WERI-Rb-1 (cell line): ENCODE measurements around the gene BAHD1.

Experiments
- DNase-seq: peaks from one replicate; pipeline ENCODE4 v3.0.0-alpha.2; 2020
- H3K27ac ChIP-seq: fragments of 250-450 bp; sonication (Bioruptor Pico); 2 replicates; pipeline ENCODE4 v1.5.1; 2020; ENCODE audit warnings: mild to moderate bottlenecking, moderate library complexity
- H3K27me3 ChIP-seq: fragments of 250-450 bp; sonication (Bioruptor Pico); 2 replicates; pipeline ENCODE4 v1.5.1; 2021; ENCODE audit warnings: mild to moderate bottlenecking, low read depth, moderate library complexity; ENCODE audit not compliant: insufficient read depth, severe bottlenecking
- H3K36me3 ChIP-seq: fragments of 250-450 bp; sonication (Bioruptor Pico); 2 replicates; pipeline ENCODE4 v1.5.1; 2020; ENCODE audit warnings: mild to moderate bottlenecking, moderate library complexity
- H3K4me3 ChIP-seq: 2 replicates; pipeline ENCODE4 v1.5.1; 2011; ENCODE audit warnings: low read depth, mild to moderate bottlenecking, control low read depth, low read length
- H3K9me3 ChIP-seq: fragments of 250-450 bp; sonication (Bioruptor Pico); 2 replicates; pipeline ENCODE4 v1.5.1; 2021; ENCODE audit warnings: mild to moderate bottlenecking, moderate library complexity; ENCODE audit not compliant: severe bottlenecking
- TF ChIP-seq, protein P1 (sequence below): IDR thresholded peaks from 2 replicates; pipeline ENCODE4 v1.5.1; 2011; ENCODE audit warnings: low read depth, mild to moderate bottlenecking, control low read depth, inconsistent platforms, low read length

BAHD1 gene

DNA sequence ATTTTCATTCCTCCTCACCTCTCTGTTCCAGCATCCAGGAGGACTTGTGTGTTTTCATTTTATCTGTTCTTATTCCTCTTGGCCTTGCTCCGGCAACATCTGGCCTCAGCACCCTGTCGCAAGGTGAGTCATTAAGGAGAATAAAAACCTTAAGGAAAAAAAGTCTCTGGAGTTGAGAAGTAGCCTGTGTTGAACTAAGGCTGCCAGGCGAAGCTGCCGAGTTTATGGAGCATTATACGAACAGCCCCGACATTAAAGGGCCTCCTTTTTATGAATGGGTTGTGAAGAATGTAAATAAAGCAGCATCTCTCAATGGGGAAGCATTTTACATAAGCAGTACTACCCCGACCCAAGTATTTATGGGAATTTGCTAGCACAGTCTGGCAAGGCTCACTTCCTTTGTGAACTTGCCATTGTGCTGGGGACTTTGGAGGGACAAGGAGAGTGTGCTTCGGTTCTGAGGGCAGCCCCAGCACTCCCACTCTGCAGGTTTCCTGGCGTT, 4.7 kb downstream of the BAHD1 start:
- TF ChIP-seq, protein P1, sequence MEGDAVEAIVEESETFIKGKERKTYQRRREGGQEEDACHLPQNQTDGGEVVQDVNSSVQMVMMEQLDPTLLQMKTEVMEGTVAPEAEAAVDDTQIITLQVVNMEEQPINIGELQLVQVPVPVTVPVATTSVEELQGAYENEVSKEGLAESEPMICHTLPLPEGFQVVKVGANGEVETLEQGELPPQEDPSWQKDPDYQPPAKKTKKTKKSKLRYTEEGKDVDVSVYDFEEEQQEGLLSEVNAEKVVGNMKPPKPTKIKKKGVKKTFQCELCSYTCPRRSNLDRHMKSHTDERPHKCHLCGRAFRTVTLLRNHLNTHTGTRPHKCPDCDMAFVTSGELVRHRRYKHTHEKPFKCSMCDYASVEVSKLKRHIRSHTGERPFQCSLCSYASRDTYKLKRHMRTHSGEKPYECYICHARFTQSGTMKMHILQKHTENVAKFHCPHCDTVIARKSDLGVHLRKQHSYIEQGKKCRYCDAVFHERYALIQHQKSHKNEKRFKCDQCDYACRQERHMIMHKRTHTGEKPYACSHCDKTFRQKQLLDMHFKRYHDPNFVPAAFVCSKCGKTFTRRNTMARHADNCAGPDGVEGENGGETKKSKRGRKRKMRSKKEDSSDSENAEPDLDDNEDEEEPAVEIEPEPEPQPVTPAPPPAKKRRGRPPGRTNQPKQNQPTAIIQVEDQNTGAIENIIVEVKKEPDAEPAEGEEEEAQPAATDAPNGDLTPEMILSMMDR, result no peak
- Histone ChIP-seq H3K9me3 (no peaks in the 10 kb centered on the region), H3K27ac (no peak overlapping the region), H3K27me3 (no peaks in the 10 kb centered on the region), H3K4me3 (no peak overlapping the region), H3K36me3 (peaks cover 4% of the 10 kb centered on the region)
- DNase-seq, result no peak

DNA sequence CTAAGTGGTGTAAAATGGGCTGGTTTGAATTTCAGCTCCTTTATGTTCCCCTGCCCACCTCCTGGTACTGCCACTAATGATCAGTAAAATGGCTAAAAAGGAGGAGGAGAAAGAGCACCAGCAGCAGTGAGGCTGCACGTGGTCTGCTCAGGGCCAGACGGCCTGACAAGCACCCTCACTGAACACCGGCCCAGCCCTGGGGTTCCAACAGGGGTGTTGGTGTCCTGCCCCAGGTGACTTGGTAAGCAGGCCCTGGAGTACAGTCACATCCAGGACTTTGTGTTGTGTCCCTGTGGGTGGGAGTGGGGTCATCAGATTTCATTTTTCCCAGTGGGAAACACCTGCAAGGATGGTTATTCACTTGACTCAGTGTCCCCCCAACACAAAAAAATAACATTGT, 5.4 kb downstream of the BAHD1 start:
- Histone ChIP-seq H3K36me3 (peaks cover 4% of the 10 kb centered on the region), H3K4me3 (no peak overlapping the region), H3K9me3 (no peaks in the 10 kb centered on the region), H3K27ac (no peak overlapping the region), H3K27me3 (no peaks in the 10 kb centered on the region)
- TF ChIP-seq, protein P1, result no peak
- no peak for DNase-seq

DNA sequence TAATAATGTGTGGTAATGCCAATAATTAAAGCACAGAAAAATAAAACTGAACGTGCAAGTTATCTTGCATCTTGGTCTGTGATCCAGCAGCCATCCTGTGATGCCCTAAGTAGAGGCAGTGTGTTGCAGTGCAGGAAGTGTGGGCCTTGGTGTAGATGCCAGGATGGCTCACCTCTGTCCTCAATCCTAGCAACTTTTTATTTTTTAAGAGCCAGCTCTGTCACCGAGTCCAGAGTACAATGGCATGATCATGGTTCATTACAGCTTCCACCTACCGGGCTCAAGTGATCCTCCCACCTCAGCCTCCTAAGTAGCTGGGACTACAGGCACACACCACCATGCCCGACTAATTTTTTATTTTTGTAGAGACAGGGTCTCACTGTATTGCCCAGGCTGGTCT, 7.6 kb downstream of the BAHD1 start:
- H3K4me3 ChIP-seq, result no peak overlapping the region
- H3K9me3 ChIP-seq, result no peaks in the 10 kb centered on the region
- H3K27me3 ChIP-seq, result no peaks in the 10 kb centered on the region
- TF ChIP-seq, protein P1, result no peak
- H3K27ac ChIP-seq, result no peak overlapping the region
- no peaks in the 10 kb centered on the region; the same call in 1 of the 2 replicates for H3K36me3 ChIP-seq
- DNase-seq, result no peak

DNA sequence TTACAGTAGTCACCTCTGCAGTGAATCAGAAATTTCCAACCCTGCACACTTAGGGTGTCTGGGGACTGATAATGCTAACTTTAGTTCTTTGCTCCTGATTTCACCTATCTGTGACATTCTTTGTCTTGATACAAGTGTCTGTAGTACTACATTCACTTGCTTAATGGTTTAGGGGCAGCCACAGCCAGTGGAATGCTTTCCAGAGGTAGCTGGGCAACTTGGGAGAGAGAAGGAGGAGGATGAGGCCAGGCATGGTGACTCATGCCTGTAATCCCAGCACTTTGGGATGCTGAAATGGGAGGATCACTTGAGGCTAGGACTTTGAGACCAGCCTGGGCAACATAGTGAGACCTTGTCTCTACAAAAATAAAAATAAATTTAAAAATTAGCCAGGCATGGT, 8.5 kb downstream of the BAHD1 start:
- TF ChIP-seq, protein P1, result no peak
- no peak overlapping the region for H3K4me3 ChIP-seq
- no peaks in the 10 kb centered on the region for H3K9me3 ChIP-seq
- H3K27me3 ChIP-seq, result no peaks in the 10 kb centered on the region
- no peak for DNase-seq
- no peaks in the 10 kb centered on the region; the same call in 1 of the 2 replicates for H3K36me3 ChIP-seq
- H3K27ac ChIP-seq, result no peak overlapping the region

DNA sequence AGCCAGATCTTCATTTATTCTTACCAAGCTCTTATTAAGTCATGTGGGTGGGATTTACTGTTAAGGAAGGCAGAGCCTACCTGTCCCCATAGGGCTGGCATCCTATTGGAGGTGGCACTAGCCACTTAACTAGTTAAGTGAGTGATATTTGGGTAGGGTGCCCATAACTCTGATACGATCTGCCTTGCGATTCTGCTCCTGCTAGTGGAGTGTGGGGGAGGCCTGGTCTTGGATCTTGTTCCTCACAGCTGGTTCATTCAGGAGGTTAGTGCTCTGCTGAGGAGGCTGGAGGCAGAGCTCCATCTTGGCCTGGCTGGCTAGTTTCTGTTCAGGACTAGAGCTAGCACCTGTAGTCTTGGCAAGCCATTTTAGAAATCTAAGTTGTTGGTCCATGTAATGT, 9.3 kb downstream of the BAHD1 start:
- Histone ChIP-seq H3K9me3 (no peaks in the 10 kb centered on the region), H3K36me3 (no peaks in the 10 kb centered on the region), H3K27ac (no peak overlapping the region), H3K4me3 (no peak overlapping the region), H3K27me3 (no peaks in the 10 kb centered on the region)
- DNase-seq, result no peak
- TF ChIP-seq, protein P1, result no peak

DNA sequence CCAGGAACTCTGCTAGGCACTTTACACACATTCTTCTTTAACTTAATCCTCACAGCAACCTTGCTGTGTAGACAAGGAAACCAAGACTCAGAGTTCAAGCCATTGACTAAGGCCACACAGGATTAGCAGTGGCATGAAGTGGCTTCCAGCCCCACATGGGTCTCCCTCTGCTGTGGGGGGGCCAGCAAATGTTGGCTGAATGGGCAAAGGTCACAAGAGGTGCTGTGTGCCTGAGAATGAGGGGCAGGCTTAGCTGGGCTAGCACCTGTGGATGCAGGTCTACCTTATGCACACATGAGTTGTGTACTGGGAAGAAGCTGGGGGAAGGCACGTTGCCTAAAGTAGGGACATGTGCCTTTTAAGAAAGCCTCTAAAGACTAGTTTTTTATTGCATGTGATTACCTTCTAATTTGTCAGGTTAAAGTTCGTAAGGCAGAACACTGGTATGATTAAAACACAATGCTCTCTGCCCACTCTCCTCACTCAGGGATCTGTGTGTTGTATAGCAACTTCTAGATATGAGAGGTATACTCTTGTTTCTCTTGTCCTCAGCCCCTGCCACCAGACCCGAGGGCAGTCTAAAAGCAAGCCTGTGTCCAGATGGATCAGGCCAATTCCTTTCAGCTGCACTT, 10.9 kb downstream of the BAHD1 start:
- Histone ChIP-seq H3K4me3 (no peak overlapping the region), H3K9me3 (no peaks in the 10 kb centered on the region), H3K27ac (no peak overlapping the region), H3K36me3 (no peaks in the 10 kb centered on the region), H3K27me3 (no peaks in the 10 kb centered on the region)
- DNase-seq, result no peak
- TF ChIP-seq, protein P1, result no peak
